ENCODE measurements around the gene CA5A.
A peak's percentile ranks its signal among the peaks of the same experiment; 100 is the strongest.
"Not testable (repeated sequence)": the region's sequence is repeated elsewhere in the genome, so short reads cannot be mapped to it uniquely, and the experiment has no call there.

Gene CA5A

GRCh38 chr16:87936375-87937230 lies at the start of gene CA5A:
Gene CA5A (minus strand): TSS chr16:87936529. CDS start chr16:87936450, 79 bp downstream.
- no peak for DNase-seq

GRCh38 chr16:87985493-87985892 lies 49.2 kb upstream of the CA5A start:
- not testable (repeated sequence) for DNase-seq

GRCh38 chr16:87984632-87985267 lies 48.4 kb upstream of the CA5A start:
- no peak for DNase-seq

- DNase-seq: not testable (repeated sequence)
Observed at GRCh38 chr16:87984180-87984579, 47.9 kb upstream of the CA5A start.

GRCh38 chr16:87983737-87984097 lies 47.4 kb upstream of the CA5A start:
- DNase-seq: not testable (repeated sequence)

- not testable (repeated sequence) for DNase-seq
Observed at GRCh38 chr16:87983072-87983736, 46.9 kb upstream of the CA5A start.

GRCh38 chr16:87982581-87983041 lies 46.3 kb upstream of the CA5A start:
- no peak for DNase-seq

- not testable (repeated sequence) for DNase-seq
Observed at GRCh38 chr16:87981376-87981775, 45.0 kb upstream of the CA5A start.

GRCh38 chr16:87979911-87980630 lies 43.7 kb upstream of the CA5A start:
- not testable (repeated sequence) for DNase-seq

GRCh38 chr16:87979352-87979751 lies 43.0 kb upstream of the CA5A start:
- no peak for DNase-seq

GRCh38 chr16:87978127-87978526 lies 41.8 kb upstream of the CA5A start:
- no peak for DNase-seq

GRCh38 chr16:87976665-87977064 lies 40.3 kb upstream of the CA5A start:
- no peak for DNase-seq

GRCh38 chr16:87974178-87974577 lies 37.8 kb upstream of the CA5A start:
- no peak for DNase-seq

- no peak for DNase-seq
Observed at GRCh38 chr16:87973717-87974116, 37.4 kb upstream of the CA5A start.

- no peak for DNase-seq
Observed at GRCh38 chr16:87971933-87972332, 35.6 kb upstream of the CA5A start.

- DNase-seq: no peak
Observed at GRCh38 chr16:87970186-87970585, 33.9 kb upstream of the CA5A start.

- DNase-seq: no peak
Observed at GRCh38 chr16:87968541-87968940, 32.2 kb upstream of the CA5A start.

GRCh38 chr16:87966685-87967185 lies 30.4 kb upstream of the CA5A start:
- DNase-seq: no peak

- no peak for DNase-seq
Observed at GRCh38 chr16:87966064-87966645, 29.8 kb upstream of the CA5A start.

- DNase-seq: no peak
Observed at GRCh38 chr16:87965417-87965816, 29.1 kb upstream of the CA5A start.

- no peak for DNase-seq
Observed at GRCh38 chr16:87964049-87964659, 27.8 kb upstream of the CA5A start.

- DNase-seq: peak; percentile 49
Observed at GRCh38 chr16:87963400-87963799, 27.1 kb upstream of the CA5A start.

Data from CD4-positive, alpha-beta T cell treated with Interferon gamma for 1 hour (primary cell).